AG08396 (cell line): ENCODE measurements around the gene NPAS3.

Source experiments
- DNase-seq: peaks from one replicate; pipeline ENCODE4 v3.0.0; 2012; ENCODE audit warnings: low spot score, mixed read lengths

NPAS3 gene

DNA sequence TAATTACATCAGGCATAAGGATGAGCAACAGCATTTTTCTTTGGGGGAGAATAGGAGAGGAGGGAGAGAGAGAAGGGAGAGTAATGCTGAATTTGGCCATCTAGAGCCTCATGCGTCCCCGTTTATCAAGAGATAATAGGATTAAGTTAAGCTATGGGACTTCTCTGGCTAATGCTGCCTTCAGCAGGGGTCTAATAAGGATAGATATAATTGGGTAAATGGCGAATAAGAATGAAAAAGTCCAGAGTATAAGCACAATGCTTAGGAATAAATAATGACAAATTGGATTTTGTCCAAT, 542.2 kb downstream of the NPAS3 start:
- no peak for DNase-seq

DNA sequence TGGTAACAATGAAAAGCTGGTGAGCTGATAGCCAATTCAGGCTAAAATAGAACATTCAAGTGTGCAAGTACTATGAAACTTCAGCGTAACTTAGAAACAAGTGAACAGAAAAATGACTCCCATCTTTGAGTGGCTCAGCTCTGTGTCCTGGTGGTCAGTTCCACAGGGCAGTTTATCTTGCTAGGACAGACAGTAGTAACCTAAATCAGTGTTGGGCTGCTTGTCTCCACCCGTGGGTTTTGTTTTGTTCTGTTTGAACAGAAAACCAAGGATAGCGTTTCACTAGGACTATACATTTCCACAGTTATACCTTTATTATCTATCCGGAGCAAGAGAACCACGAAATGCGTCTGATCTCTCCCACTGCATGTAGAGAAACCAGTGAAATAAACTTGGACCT, 544.4 kb downstream of the NPAS3 start:
- DNase-seq: no peak

DNA sequence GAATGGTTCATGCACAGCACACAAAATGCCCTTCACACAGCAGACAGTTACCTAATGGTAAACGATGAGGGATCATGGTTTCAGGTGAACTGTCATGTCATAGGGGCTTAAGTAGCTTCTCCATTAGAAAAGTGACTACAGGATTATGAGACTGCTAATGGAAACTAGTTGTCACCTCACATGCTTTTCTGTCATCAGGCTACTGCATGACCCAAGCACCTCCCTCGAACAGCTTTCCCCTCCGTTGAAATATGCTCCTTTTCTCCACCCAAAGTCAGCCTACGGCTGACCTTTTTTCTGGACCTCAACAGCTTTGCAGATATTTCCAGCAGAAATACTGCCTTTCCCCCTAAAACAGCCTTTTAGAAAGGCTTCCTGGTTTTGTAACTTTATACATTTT, 544.9 kb downstream of the NPAS3 start:
- DNase-seq: no peak

GRCh38 chr14:33484264-33484663, 545.6 kb downstream of the NPAS3 start:
- no peak for DNase-seq

DNA sequence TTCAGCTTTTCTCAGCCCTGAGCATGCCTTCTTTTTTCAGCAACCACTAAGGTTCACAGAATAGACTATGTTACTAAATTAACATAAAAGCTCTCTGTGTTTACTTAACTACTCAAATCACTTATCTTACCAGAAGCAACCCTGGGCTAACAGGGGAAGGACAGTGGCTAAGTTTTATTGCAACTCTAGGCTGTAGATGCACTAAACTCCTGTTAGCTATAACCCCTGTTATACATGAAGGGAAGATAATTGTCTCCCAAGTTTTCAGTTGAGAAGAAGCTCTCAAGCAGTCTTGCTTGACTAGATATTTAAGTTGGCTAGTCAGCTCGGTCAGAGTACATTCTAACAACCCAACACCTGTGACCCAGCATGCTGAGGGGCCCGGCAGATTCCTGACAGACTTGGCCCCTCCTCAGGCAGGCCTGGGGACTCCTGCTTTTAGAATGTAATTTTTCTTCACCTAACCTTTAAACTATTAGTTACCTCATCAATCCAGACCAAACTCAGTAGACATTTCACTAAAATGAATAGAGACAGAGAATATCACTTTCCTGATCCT, 547.7 kb downstream of the NPAS3 start:
- DNase-seq: no peak

DNA sequence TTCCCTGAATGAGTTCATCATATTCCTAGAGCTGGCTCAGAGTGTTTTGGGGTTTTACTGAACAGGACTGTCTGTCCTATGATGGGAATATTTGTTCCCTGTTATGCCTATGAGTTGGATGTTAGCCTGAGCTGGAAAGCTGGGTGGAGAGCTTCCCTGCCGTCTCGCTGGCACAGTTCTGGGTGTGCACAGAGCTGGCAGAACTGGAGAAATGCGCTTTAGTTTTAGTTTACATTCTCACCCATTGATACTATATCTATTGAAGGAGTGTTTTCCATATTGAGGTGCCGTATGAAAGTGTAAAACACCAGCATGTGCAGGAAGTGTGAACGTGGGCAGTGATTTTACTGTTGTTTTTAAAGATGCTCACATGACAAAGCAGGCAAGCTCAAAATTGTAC, 549.9 kb downstream of the NPAS3 start:
- no peak for DNase-seq

GRCh38 chr14:33490555-33490954, 551.9 kb downstream of the NPAS3 start:
- DNase-seq: no peak

DNA sequence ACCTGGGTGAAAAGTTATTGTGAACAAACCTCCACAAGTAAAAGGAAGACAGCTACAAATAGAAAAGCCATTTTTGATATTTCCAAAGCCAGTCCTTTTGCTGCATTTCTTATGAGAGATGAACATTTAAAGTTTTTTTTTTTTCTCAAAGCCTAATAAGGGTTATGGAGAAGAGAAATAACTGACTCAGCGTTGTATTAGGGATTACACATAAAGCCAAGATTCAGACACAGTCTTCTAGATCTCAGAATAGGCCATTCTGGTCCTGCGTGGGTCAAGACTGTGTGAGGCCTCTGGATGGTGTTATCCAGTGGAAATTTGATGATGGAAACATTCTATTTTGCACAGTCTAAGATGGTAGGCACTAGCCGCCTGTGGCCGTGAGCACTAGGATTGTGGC, 552.4 kb downstream of the NPAS3 start:
- DNase-seq: no peak

- DNase-seq: no peak
Measured at GRCh38 chr14:33492491-33492890, 553.8 kb downstream of the NPAS3 start.

DNA sequence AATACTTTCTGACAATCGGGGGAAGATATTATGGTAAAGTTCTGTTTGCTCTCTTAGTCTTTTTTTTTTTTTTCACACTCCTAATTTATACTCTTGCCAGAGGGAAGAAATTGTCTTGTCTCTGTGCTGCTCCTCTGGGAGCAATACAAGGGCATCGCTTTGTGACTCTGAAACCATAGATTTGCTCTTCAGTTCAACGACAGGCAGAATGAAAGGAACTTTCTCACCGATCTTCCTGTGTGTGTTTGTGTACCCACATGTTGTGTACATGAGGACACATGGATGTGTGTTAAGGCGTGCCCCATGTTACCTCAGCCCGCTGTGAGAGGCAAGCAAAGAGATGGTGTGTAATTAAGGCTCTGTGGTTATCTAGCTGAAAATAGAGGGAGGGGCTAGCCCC, 554.6 kb downstream of the NPAS3 start:
- no peak for DNase-seq

DNA sequence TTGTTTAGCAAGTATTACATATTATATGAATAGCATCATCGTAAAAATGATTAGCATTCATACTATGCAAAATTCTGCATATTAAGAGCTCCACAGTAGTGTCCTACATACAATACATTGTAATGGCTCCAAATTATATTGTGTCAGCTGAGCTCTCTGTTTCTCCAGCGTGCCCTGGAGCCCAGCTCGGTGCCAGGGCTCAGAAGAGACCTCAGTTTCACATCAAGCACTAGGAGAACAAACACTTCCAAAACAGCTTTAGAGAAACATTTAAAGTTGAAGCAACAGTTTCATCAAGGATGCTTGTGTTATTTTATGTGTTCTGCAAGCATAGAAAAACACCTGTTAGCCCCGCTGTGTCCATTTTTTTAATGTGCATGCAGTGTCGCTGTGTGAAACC, 555.3 kb downstream of the NPAS3 start:
- DNase-seq: no peak

- DNase-seq: no peak
Measured at GRCh38 chr14:33499687-33500086, 561.0 kb downstream of the NPAS3 start.

DNA sequence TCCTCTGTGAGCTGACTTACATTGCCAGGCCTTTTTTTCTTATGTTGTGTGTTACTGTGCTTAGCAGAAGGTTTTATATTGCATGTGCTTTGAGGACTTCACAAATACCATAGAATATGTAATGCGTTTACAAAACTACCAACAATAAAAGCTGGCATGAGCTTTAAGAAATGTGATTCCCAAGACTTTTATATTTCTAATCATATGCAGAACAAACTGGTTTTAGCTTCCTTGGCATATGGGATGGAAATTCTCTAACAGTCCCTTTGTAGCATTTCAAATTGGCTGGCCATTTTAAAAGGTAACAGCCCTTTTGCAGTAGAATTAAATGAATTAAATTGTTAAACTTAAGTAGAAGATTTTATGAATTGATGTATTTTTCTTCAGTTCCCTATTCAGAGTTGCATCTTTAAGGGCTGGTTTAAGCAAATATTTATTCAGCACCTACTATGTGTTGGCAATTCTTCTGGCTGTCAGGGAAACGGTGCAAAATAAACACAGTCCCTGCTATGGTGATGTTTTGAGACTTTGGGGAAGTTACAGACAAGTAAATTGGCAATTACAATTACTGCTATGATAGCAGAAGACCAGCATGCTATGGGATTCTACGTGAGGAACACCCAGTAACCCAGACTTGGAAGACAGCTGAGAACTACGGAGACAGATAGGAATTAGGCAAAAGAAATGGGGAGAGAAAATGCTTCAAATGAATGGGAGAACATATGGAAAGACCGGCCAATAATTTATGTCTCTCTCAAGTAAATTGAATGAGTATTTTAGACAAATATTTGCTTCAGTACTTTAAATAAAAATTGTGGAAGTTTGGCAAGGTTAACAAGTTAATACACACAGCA, 565.8 kb downstream of the NPAS3 start:
- no peak for DNase-seq

GRCh38 chr14:33505266-33505962, 566.7 kb downstream of the NPAS3 start:
- no peak for DNase-seq

DNA sequence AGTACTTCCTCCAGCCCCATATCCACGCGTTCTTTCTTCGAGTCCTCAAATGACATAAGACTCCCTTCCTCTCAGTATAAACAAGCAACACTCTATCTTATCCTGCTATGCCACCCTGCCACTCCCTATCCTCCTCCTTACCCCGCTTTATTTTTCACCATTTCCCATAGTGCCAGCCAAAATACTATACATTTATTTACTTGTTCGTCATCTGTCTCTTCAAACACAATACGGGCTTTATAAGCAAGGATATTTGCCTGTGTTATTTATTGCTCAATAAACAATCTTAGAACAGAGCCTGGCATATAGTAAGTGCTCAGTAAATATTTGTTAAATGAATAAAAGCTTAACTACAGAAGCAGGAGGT, 567.3 kb downstream of the NPAS3 start:
- DNase-seq: no peak

- no peak for DNase-seq
Measured at GRCh38 chr14:33508126-33509062, 569.7 kb downstream of the NPAS3 start.

GRCh38 chr14:33509454-33509853, 570.8 kb downstream of the NPAS3 start:
- DNase-seq: no peak

DNA sequence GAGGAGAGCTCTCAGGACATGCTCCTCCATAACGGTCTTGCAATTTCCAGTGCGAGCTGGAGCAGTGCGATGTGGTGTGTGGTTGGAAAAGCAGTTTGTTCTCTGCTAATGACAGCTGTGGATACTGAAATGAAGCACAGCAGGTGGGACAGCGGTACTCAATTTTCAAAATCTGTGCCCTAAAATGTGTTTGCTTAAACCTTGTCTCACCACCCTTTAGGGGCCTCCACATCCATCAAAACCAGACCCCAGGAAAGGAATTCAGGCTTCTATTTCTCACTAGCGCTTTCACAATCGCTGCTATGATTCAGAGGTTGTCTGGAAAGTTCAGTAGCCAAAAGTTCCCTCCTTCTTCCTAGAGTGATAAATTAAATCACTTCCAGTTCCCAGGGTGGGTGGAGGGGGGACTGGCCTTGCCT, 571.4 kb downstream of the NPAS3 start:
- no peak for DNase-seq

- DNase-seq: no peak
Measured at GRCh38 chr14:33510991-33511390, 572.3 kb downstream of the NPAS3 start.

DNA sequence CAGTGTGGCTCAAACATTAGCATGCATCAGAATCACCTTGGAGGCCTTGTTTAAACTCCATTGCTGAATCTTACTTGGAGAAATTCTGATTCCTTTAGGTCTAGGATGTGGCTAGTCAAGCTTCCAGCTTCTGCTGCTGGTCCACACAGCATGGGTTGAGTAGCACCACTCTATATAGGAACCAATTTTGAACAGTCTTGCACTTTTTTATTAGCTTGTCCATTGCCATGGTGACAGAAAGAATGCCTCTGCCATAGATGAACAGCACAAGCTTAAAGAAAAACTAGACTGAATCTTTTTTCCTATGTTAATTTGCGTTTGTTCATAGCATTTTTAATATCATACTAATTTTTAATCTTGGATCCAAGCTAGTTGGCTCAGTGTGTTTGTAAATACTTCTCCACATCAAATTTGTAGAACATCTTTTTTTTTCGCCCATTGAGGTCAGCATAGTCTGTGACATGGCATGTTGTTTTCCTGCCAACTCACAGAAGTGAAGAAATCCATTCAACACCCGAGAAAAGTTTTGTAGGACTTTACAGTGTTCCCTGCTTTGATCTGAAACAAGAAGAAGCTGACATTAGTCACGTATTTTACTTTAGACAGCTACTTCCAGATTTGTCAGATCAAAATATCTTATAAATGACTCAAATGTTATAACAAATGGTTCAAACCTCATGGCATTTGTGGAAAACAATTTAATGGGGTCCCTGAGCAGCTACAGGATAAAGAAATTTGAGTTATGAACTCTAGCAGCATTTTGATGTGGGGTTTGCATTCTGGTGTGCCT, 573.4 kb downstream of the NPAS3 start:
- no peak for DNase-seq

- no peak for DNase-seq
Measured at GRCh38 chr14:33515441-33515840, 576.8 kb downstream of the NPAS3 start.

DNA sequence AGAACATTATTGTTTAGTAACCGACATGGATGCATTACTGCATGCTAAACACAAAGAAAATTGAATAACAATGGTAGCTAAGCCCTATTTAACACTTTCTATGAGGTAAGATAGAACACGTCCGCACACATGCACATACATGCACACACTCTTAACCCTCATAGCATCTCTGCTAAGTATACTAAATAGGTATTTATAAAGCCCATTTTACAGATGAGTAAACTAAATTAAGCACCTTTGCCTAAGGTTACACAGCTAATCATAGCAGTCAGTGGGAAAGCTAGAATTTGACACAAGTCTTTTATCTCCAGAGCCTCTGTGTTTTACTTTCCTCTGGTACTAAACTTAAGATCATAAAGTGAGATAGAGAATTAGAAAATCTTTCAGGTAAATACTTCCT, 577.2 kb downstream of the NPAS3 start:
- DNase-seq: no peak
